Sigmoid colon (tissue), 4 donors: ENCODE results near the gene ATXN10.

ENCODE experiments used
- EP300 ChIP-seq, 4 donors: sonication (generic); formaldehyde crosslinking; IDR thresholded peaks; one replicate each; pipeline ENCODE4 v1.6.1; 2017; ENCODE audit warnings: antibody characterized with exemption in 4 of 4
- POLR2A ChIP-seq, 2 donors: fragments of 450-650 bp; IDR thresholded peaks; one replicate each; pipeline ENCODE4 v1.6.1; 2016; ENCODE audit warnings: antibody characterized with exemption in 2 of 2, mild to moderate bottlenecking in 2 of 2, moderate library complexity in 2 of 2
- TF ChIP-seq, protein P1 (sequence below), 4 experiments: fragments of 450-650 bp in 3 of 4; fragments of 200-600 bp in 1 of 4; IDR thresholded peaks; one replicate each; pipeline ENCODE4 v1.5.1; 2016 to 2019; ENCODE audit warnings: antibody characterized with exemption in 4 of 4, mild to moderate bottlenecking in 3 of 4, moderate library complexity in 2 of 4

DNA sequence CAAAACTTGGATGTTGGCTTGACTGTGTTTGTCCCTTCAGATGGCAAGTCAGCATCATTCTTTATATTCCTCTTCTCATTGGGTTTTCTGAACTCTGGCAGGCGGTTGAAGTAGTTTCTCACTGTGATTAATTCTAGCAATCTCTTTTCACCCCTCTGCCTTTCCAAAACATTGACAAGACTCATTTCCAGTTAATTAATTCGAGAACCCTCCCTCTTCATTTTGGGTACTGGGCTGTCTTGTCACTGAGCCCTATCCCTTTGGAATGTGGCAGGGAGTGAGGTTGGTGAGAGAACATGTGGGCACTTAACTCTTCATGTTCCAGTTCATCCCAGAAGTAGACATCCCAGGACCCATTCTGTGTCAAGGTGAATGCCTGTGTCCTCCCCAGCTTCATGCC, 172.4 kb downstream of the ATXN10 start:
- TF ChIP-seq, protein P1, sequence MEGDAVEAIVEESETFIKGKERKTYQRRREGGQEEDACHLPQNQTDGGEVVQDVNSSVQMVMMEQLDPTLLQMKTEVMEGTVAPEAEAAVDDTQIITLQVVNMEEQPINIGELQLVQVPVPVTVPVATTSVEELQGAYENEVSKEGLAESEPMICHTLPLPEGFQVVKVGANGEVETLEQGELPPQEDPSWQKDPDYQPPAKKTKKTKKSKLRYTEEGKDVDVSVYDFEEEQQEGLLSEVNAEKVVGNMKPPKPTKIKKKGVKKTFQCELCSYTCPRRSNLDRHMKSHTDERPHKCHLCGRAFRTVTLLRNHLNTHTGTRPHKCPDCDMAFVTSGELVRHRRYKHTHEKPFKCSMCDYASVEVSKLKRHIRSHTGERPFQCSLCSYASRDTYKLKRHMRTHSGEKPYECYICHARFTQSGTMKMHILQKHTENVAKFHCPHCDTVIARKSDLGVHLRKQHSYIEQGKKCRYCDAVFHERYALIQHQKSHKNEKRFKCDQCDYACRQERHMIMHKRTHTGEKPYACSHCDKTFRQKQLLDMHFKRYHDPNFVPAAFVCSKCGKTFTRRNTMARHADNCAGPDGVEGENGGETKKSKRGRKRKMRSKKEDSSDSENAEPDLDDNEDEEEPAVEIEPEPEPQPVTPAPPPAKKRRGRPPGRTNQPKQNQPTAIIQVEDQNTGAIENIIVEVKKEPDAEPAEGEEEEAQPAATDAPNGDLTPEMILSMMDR (IDR thresholded peaks at IDR 0.05) = no peak
- TF ChIP-seq EP300 (IDR thresholded peaks at IDR 0.05) = no peak
- no peak for TF ChIP-seq POLR2A (IDR thresholded peaks at IDR 0.05)
